GM23248 (cell line): ENCODE results near the gene PEX11B.

ENCODE experiments used
- EZH2 ChIP-seq: fragments of 200-600 bp; sonication (generic); IDR thresholded peaks from 2 replicates; pipeline ENCODE4 v1.6.1; 2018; ENCODE audit warnings: antibody characterized with exemption, mild to moderate bottlenecking; ENCODE audit not compliant: insufficient read depth, poor library complexity, severe bottlenecking
- EZH2phosphoT487 ChIP-seq: fragments of 200-600 bp; sonication (generic); IDR thresholded peaks from 2 replicates; pipeline ENCODE4 v1.6.1; 2018; ENCODE audit warnings: antibody characterized with exemption, moderate library complexity, mild to moderate bottlenecking, low read depth; ENCODE audit not compliant: insufficient read depth

DNA sequence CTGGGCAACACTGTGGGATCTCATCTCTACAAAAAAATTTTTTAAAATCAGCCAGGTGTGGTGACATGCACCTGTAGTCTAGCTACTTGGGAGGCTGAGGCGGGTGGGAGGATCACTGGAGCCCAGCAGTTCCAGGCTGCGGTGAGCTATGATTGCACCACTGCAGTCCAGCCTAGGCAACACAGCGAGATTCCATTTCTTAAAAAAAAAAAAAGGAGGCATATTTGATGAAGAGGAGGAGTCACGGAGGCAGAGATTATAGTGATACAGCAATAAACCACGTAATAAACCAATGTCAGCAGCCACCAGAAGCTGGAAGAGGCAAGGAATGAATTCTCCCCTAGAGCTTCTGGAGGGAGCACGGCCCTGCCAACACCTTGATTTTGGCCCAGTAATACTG, 35.3 kb upstream of the PEX11B start:
- TF ChIP-seq EZH2 (no peak), EZH2phosphoT487 (no peak)
